ENCODE results near the gene NDNF. TPM values are rescaled to one million over a fixed set of nuclear protein-coding genes. Genes with fewer than 3 reads are reported as not detected.

The NDNF gene
- polyA plus RNA-seq, 2 donors: 0.29 to 1.1 TPM

DNA sequence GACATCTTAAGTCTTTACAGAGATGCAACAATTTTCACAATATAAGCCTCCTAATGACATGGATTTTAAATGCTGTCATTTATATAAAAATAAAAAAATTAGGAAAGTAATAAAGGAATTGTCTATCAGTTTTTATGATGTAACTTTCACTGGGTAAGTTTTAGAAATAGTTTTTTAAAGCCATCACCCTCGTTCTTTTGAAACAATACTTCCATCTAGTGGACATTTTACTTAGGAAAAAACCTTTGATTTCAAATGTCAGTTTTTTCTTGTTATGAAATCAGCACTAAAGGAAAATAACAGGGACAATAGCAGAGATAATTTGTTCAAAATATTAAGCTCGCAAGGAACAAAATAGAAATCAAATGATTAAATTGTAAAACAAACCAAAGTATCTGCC, 24.3 kb upstream of the NDNF start:
- H3K36me3 ChIP-seq (ENCODE audit: control insufficient read depth in 2 of 2, insufficient read depth in 2 of 2, low read length in 1 of 2): no peaks in the 10 kb centered on the region

GRCh38 chr4:121096191-121096590, 23.9 kb upstream of the NDNF start:
- Histone ChIP-seq H3K9me3 (ENCODE audit: control insufficient read depth in 2 of 2, insufficient read depth in 1 of 2, low read depth in 1 of 2, low read length in 1 of 2) (no peaks in the 10 kb centered on the region), H3K36me3 (ENCODE audit: control insufficient read depth in 2 of 2, insufficient read depth in 2 of 2, low read length in 1 of 2) (no peaks in the 10 kb centered on the region), H3K27me3 (ENCODE audit: control insufficient read depth in 1 of 2, insufficient read depth in 2 of 2, low read length in 2 of 2) (no peaks in the 10 kb centered on the region), H3K27ac (ENCODE audit: low read depth in 2 of 2, low read length in 1 of 2) (no peak overlapping the region), H3K4me1 (ENCODE audit: control insufficient read depth in 2 of 2, insufficient read depth in 2 of 2, low read length in 1 of 2) (no peaks in the 10 kb centered on the region), H3K4me3 (ENCODE audit: low read depth in 1 of 2, low read length in 2 of 2) (no peak overlapping the region)

More for the DNA sequence above, 24.3 kb upstream of the NDNF start:
- H3K4me3 ChIP-seq (ENCODE audit: low read depth in 1 of 2, low read length in 2 of 2): no peak overlapping the region
- H3K9me3 ChIP-seq (ENCODE audit: control insufficient read depth in 2 of 2, insufficient read depth in 1 of 2, low read depth in 1 of 2, low read length in 1 of 2): no peaks in the 10 kb centered on the region
- H3K27ac ChIP-seq (ENCODE audit: low read depth in 2 of 2, low read length in 1 of 2): no peak overlapping the region
- no peaks in the 10 kb centered on the region for H3K4me1 ChIP-seq (ENCODE audit: control insufficient read depth in 2 of 2, insufficient read depth in 2 of 2, low read length in 1 of 2)
- WGBS, 2 donors: 14 to 17% methylated on average over 2 of the region's 2 CpGs
- H3K27me3 ChIP-seq (ENCODE audit: control insufficient read depth in 1 of 2, insufficient read depth in 2 of 2, low read length in 2 of 2): no peaks in the 10 kb centered on the region

DNA sequence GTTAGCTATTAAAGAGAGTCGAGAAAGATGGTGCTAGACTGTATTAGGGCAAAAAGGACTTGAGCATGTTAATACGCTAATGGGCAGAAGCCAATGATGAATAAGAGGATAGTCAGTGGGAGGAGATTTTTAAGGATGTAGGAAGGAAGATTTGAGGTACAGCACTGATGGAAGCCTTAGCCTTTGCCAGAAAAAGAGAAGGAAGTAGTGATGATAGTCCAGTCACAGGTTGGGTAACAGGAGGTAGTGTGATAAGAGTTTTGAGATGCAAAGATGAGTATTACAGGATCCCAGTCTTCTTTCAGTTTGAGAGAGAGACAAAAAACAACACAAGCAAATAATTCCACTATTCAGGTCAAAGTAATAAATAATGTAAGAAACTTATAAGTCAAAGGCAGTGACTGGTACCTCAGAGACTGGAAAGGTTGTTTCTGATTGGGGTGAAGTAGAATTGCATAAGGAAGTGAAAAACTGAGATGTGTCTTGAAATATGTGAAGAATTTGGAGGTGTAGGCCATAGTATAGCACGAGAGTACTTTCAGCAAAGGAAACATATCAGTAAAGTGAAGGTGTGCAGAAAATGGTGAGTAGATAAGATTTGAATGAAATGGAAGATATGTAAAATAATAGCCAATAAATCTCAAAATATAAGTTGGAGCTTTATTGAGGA, 22.1 kb upstream of the NDNF start:
- Histone ChIP-seq H3K36me3 (ENCODE audit: control insufficient read depth in 2 of 2, insufficient read depth in 2 of 2, low read length in 1 of 2) (no peaks in the 10 kb centered on the region), H3K4me1 (ENCODE audit: control insufficient read depth in 2 of 2, insufficient read depth in 2 of 2, low read length in 1 of 2) (no peaks in the 10 kb centered on the region), H3K27ac (ENCODE audit: low read depth in 2 of 2, low read length in 1 of 2) (no peak overlapping the region), H3K4me3 (ENCODE audit: low read depth in 1 of 2, low read length in 2 of 2) (no peak overlapping the region), H3K9me3 (ENCODE audit: control insufficient read depth in 2 of 2, insufficient read depth in 1 of 2, low read depth in 1 of 2, low read length in 1 of 2) (no peaks in the 10 kb centered on the region), H3K27me3 (ENCODE audit: control insufficient read depth in 1 of 2, insufficient read depth in 2 of 2, low read length in 2 of 2) (no peaks in the 10 kb centered on the region)
- 81 to 87% methylated on average over 3 of the region's 3 CpGs for WGBS, 2 donors

- Histone ChIP-seq H3K36me3 (ENCODE audit: control insufficient read depth in 2 of 2, insufficient read depth in 2 of 2, low read length in 1 of 2) (no peaks in the 10 kb centered on the region), H3K27ac (ENCODE audit: low read depth in 2 of 2, low read length in 1 of 2) (no peak overlapping the region), H3K27me3 (ENCODE audit: control insufficient read depth in 1 of 2, insufficient read depth in 2 of 2, low read length in 2 of 2) (no peaks in the 10 kb centered on the region), H3K4me1 (ENCODE audit: control insufficient read depth in 2 of 2, insufficient read depth in 2 of 2, low read length in 1 of 2) (no peaks in the 10 kb centered on the region), H3K4me3 (ENCODE audit: low read depth in 1 of 2, low read length in 2 of 2) (no peak overlapping the region), H3K9me3 (ENCODE audit: control insufficient read depth in 2 of 2, insufficient read depth in 1 of 2, low read depth in 1 of 2, low read length in 1 of 2) (no peaks in the 10 kb centered on the region)
Measured at GRCh38 chr4:121093261-121093660, 20.9 kb upstream of the NDNF start.

- H3K4me1 ChIP-seq (ENCODE audit: control insufficient read depth in 2 of 2, insufficient read depth in 2 of 2, low read length in 1 of 2): no peaks in the 10 kb centered on the region
- no peaks in the 10 kb centered on the region for H3K36me3 ChIP-seq (ENCODE audit: control insufficient read depth in 2 of 2, insufficient read depth in 2 of 2, low read length in 1 of 2)
- no peak overlapping the region for H3K4me3 ChIP-seq (ENCODE audit: low read depth in 1 of 2, low read length in 2 of 2)
- H3K27me3 ChIP-seq (ENCODE audit: control insufficient read depth in 1 of 2, insufficient read depth in 2 of 2, low read length in 2 of 2): no peaks in the 10 kb centered on the region
- H3K27ac ChIP-seq (ENCODE audit: low read depth in 2 of 2, low read length in 1 of 2): no peak overlapping the region
- H3K9me3 ChIP-seq (ENCODE audit: control insufficient read depth in 2 of 2, insufficient read depth in 1 of 2, low read depth in 1 of 2, low read length in 1 of 2): no peaks in the 10 kb centered on the region
Measured at GRCh38 chr4:121091941-121092340, 19.6 kb upstream of the NDNF start.

- Histone ChIP-seq H3K27me3 (ENCODE audit: control insufficient read depth in 1 of 2, insufficient read depth in 2 of 2, low read length in 2 of 2) (no peaks in the 10 kb centered on the region), H3K27ac (ENCODE audit: low read depth in 2 of 2, low read length in 1 of 2) (no peak overlapping the region), H3K4me1 (ENCODE audit: control insufficient read depth in 2 of 2, insufficient read depth in 2 of 2, low read length in 1 of 2) (no peaks in the 10 kb centered on the region), H3K36me3 (ENCODE audit: control insufficient read depth in 2 of 2, insufficient read depth in 2 of 2, low read length in 1 of 2) (no peaks in the 10 kb centered on the region), H3K9me3 (ENCODE audit: control insufficient read depth in 2 of 2, insufficient read depth in 1 of 2, low read depth in 1 of 2, low read length in 1 of 2) (no peaks in the 10 kb centered on the region), H3K4me3 (ENCODE audit: low read depth in 1 of 2, low read length in 2 of 2) (no peak overlapping the region)
- 86 to 91% methylated on average over 4 of the region's 4 CpGs for WGBS, 2 donors
Measured at GRCh38 chr4:121088867-121089266, 16.5 kb upstream of the NDNF start.

GRCh38 chr4:121079376-121079775, 7.0 kb upstream of the NDNF start:
- no peaks in the 10 kb centered on the region for H3K27me3 ChIP-seq (ENCODE audit: control insufficient read depth in 1 of 2, insufficient read depth in 2 of 2, low read length in 2 of 2)
- H3K27ac ChIP-seq (ENCODE audit: low read depth in 2 of 2, low read length in 1 of 2): no peak overlapping the region
- H3K4me3 ChIP-seq (ENCODE audit: low read depth in 1 of 2, low read length in 2 of 2): no peak overlapping the region
- H3K4me1 ChIP-seq (ENCODE audit: control insufficient read depth in 2 of 2, insufficient read depth in 2 of 2, low read length in 1 of 2): no peaks in the 10 kb centered on the region
- 38 to 54% methylated on average over 1 of the region's 1 CpG for WGBS, 2 donors
- no peaks in the 10 kb centered on the region for H3K9me3 ChIP-seq (ENCODE audit: control insufficient read depth in 2 of 2, insufficient read depth in 1 of 2, low read depth in 1 of 2, low read length in 1 of 2)
- H3K36me3 ChIP-seq (ENCODE audit: control insufficient read depth in 2 of 2, insufficient read depth in 2 of 2, low read length in 1 of 2): no peaks in the 10 kb centered on the region

DNA sequence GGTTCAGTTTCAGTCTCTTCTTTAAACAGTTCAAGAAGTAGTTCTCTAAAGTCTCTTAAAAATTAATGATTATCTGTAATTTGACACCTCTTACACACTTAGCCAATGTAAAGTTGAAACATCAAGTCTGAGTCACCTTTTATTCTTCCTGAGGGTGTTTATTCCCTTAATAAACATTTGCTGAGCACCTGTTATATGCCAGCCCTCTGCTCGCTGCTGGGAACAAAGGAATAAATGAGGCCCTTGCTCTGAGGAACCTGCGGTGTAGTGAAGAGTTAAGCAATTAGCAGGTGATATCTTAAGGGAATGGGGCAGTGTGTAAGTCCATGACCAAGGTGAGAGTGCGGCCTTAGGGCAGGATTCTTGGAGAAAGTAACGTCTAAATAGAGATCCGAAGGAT, 5.2 kb upstream of the NDNF start:
- Histone ChIP-seq H3K4me3 (ENCODE audit: low read depth in 1 of 2, low read length in 2 of 2) (no peak overlapping the region), H3K27ac (ENCODE audit: low read depth in 2 of 2, low read length in 1 of 2) (no peak overlapping the region), H3K9me3 (ENCODE audit: control insufficient read depth in 2 of 2, insufficient read depth in 1 of 2, low read depth in 1 of 2, low read length in 1 of 2) (no peaks in the 10 kb centered on the region), H3K27me3 (ENCODE audit: control insufficient read depth in 1 of 2, insufficient read depth in 2 of 2, low read length in 2 of 2) (peaks cover 0 to 2% of the 10 kb centered on the region in 2 donors), H3K36me3 (ENCODE audit: control insufficient read depth in 2 of 2, insufficient read depth in 2 of 2, low read length in 1 of 2) (no peaks in the 10 kb centered on the region), H3K4me1 (ENCODE audit: control insufficient read depth in 2 of 2, insufficient read depth in 2 of 2, low read length in 1 of 2) (peaks cover 0 to 2% of the 10 kb centered on the region in 2 donors)
- WGBS, 2 donors: 70 to 71% methylated on average over 5 of the region's 5 CpGs

DNA sequence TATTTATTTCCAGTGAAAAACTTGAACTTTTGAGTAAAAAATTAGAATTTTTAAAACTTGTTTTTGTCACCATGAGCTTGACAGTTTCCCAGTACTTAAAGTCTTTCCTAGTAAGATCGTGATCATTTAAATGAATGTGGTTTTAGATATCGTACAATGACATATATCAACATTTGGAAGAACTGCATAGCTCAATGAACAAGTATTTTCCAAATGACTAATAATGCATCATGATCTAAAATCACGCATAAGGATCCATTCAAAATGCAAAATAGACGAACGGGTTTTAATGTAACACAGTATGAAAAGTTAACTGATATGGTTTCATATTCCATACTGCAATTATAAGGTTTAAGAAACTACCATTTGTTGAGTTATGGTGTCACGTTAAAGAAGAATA, 4.1 kb upstream of the NDNF start:
- Histone ChIP-seq H3K4me3 (ENCODE audit: low read depth in 1 of 2, low read length in 2 of 2) (no peak overlapping the region), H3K9me3 (ENCODE audit: control insufficient read depth in 2 of 2, insufficient read depth in 1 of 2, low read depth in 1 of 2, low read length in 1 of 2) (no peaks in the 10 kb centered on the region), H3K27me3 (ENCODE audit: control insufficient read depth in 1 of 2, insufficient read depth in 2 of 2, low read length in 2 of 2) (peaks cover 0 to 5% of the 10 kb centered on the region in 2 donors), H3K27ac (ENCODE audit: low read depth in 2 of 2, low read length in 1 of 2) (no peak overlapping the region), H3K36me3 (ENCODE audit: control insufficient read depth in 2 of 2, insufficient read depth in 2 of 2, low read length in 1 of 2) (no peaks in the 10 kb centered on the region), H3K4me1 (ENCODE audit: control insufficient read depth in 2 of 2, insufficient read depth in 2 of 2, low read length in 1 of 2) (peaks cover 5% of the 10 kb centered on the region in 2 donors)
- WGBS, 2 donors: 71 to 72% methylated on average over 6 of the region's 6 CpGs

DNA sequence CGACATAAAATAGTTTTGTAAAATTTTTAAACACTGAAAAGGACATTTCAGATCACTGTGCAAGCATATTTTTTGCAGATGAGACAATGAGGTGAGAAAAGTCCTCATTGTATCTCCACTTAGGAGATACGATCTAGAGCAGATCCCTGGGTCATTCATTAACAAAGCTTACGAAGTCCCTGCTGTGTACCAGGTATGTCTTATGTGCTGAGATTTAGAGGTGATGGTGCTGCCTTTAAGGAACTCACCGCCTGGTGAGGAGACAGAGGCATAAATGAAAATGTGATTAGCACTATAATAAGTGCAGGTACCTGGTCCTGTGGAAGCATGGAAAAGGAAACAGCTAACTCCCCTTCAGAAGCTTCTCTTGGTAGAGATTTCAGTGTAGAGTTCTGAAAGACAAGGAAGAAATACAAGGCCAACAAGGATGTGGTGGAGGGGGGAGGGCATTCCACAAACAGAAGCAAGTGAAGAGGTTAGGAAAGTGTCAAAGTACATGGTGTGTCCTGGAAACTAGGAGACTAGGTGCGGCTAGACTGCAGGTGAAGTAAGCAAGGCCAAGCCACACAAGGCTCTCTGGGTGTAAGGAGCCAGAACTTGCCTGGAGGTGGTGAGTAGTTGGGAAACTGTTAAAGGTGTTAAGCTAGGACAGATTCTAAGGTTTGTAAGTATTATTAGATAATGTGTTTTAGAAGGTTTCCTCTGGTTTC, 1.5 kb upstream of the NDNF start:
- H3K4me1 ChIP-seq (ENCODE audit: control insufficient read depth in 2 of 2, insufficient read depth in 2 of 2, low read length in 1 of 2): peaks cover 5 to 7% of the 10 kb centered on the region in 2 donors
- H3K27me3 ChIP-seq (ENCODE audit: control insufficient read depth in 1 of 2, insufficient read depth in 2 of 2, low read length in 2 of 2): peaks cover 4 to 12% of the 10 kb centered on the region in 2 donors
- no peak overlapping the region for H3K27ac ChIP-seq (ENCODE audit: low read depth in 2 of 2, low read length in 1 of 2)
- no peaks in the 10 kb centered on the region for H3K9me3 ChIP-seq (ENCODE audit: control insufficient read depth in 2 of 2, insufficient read depth in 1 of 2, low read depth in 1 of 2, low read length in 1 of 2)
- H3K4me3 ChIP-seq (ENCODE audit: low read depth in 1 of 2, low read length in 2 of 2): no peak overlapping the region
- no peaks in the 10 kb centered on the region for H3K36me3 ChIP-seq (ENCODE audit: control insufficient read depth in 2 of 2, insufficient read depth in 2 of 2, low read length in 1 of 2)
- WGBS, 2 donors: 65 to 80% methylated on average over 5 of the region's 5 CpGs

Data from esophagus (tissue), 2 donors.